NCI-H146 treated with DMSO at 0.1 percent for 48 hours (cell line): ENCODE results near the gene KCNJ18.
"Not testable (repeated sequence)": the region's sequence is repeated elsewhere in the genome, so short reads cannot be mapped to it uniquely, and the experiment has no call there.

Experiments
- DNase-seq: peaks from one replicate; lab custom pipeline; 2025; ENCODE audit not compliant: unreplicated experiment; lab: John Stamatoyannopoulos, UW

The KCNJ18 gene

GRCh38 chr17:21683897-21684296 is 8.4 kb upstream of the KCNJ18 start:
- not testable (repeated sequence) for DNase-seq

GRCh38 chr17:21684384-21684783 is 7.9 kb upstream of the KCNJ18 start:
- DNase-seq = not testable (repeated sequence)

- DNase-seq = not testable (repeated sequence)
Measured at GRCh38 chr17:21685061-21685795, 7.1 kb upstream of the KCNJ18 start.

GRCh38 chr17:21686165-21687015 is 5.9 kb upstream of the KCNJ18 start:
- no peak for DNase-seq

DNA sequence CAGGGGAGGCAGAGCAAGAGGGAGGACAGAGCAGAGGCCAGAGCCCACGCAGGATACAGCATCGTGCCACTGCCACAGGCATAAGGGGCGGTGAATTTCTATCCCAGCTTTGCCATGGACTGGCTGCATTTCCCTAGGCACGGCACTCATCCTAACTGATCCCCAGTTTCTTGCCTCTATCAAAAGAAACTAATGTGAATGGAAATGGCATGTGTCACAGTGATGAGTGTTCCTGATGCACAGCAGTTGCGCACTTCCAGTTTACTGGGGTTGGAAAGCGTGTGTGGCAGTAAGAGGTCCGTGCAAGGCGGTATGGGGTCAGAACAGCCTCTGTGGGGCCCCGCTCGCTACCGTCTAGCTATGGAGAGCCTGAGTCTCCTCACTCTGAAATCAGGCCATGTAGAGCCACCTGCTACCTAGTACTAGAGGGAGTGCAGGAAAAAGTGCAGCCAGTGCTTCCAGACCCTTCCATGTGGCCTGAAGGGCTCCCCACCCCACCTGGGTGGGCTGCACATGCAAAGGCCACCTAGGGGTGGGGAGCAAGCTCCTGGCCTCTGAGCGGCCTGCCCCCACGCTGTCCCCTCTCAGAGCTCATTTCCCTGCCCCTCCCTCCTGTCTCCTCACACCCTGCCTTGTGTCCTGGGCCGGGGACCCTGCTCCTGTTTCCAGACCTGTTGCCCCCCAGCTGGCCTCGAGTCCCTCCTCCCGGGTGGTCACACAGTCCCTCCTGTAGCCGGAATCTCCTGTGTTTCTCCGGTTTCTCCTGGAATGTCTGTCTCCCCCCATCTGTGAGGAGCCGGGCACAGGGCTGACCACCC is 5.0 kb upstream of the KCNJ18 start:
- DNase-seq = no peak

- DNase-seq = no peak
Measured at GRCh38 chr17:21688293-21688949, 3.9 kb upstream of the KCNJ18 start.

DNA sequence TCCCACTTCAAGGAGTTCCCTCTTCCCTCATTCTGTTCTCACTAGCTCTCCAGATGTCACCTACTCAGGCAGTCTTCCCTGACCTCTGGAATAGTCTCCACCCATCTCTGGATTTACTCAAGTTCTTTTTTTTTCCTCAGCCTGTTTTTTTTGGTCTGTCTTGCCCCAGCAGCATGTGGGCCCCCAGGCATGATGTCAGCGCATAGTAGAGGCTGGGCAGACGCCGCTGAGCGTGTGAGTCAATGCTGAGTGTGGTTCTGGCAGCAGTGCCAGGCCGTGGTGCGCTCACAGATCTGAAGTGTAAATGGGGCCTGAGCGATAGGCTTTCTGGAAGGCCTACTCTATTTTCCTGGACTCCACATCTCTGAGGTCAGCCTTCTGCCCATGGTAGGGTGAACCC is 2.7 kb upstream of the KCNJ18 start:
- DNase-seq = no peak

- not testable (repeated sequence) for DNase-seq
Measured at GRCh38 chr17:21690811-21691210, 1.5 kb upstream of the KCNJ18 start.

DNA sequence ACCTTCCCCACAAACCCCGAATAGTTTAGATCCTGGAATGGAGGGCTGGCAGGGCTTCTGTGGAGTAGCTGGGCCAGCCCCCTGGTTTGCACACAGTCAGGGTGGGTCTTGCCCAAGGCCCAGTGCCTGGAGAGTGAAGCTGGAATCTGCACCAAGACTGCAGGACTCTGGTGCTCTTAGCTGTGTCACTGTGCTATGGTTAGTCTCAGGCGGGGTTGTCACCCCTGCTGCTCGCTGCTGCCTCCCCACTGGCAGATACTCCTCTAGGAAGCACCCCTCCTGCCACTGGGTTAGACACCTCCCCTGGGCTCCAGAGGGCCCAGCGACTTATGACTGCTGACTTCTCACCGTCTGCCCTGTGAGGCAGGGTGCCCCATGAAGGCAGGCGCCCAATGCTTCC is 842 bp upstream of the KCNJ18 start:
- not testable (repeated sequence) for DNase-seq

DNA sequence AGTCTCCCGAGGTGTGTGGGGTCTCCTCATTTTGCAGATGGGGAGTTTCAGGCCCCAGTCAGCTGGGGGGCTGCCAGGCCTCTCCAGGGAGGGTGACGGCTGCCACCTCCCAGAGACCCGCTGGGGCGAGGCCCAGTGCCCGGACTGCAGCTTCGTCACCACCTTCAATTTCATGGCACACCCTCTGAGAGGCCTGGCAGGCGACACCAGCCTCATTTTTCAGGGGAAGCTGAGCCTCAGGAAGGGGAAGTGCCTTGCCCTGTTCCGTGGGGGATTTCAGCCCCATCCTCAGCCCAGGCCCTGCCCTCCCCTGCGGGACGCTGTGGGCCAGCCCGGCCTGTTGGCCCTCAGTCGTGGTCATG is 362 bp downstream of the KCNJ18 start:
- not testable (repeated sequence) for DNase-seq

DNA sequence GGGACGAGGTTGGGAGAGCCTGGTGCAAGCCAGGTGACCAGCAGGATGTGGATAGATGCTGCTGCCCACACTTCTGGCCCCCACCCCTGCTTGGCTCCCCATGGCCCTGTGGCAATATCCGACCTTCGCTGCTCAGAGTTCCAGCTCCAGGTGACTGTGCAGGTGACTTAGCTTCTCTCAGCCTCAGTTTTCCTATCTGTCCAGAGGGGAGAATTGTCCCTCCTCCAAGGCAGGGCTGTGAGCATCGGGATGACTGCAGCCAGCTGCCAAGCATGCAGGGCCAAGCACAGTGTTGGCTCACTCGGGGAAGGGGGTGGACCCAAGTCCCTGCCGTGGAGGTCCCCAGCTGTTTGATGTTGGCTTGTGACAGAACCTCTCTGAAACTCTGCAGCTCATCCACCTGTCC is 1.1 kb downstream of the KCNJ18 start:
- not testable (repeated sequence) for DNase-seq

DNA sequence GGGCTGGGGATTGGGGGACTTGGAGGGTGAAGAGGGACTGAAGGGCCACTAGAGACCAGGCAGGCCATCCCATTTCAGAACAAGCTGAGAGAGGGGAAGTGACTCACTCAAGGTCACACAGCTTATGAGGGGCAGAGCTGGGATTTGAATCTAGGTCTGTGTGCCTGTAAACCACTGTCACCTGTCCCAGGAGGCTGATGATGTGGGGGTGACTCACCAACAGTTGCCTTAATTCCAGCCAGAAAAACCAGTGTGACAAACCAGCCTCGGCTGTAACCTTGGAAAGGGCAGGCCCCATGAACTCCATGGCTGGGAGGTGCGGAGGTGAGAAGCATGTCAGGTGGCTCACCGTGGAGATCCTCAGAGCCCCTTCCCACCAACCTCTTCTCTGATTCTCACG is 1.6 kb downstream of the KCNJ18 start:
- not testable (repeated sequence) for DNase-seq

- DNase-seq = not testable (repeated sequence)
Measured at GRCh38 chr17:21696227-21696626, 3.9 kb downstream of the KCNJ18 start.

DNA sequence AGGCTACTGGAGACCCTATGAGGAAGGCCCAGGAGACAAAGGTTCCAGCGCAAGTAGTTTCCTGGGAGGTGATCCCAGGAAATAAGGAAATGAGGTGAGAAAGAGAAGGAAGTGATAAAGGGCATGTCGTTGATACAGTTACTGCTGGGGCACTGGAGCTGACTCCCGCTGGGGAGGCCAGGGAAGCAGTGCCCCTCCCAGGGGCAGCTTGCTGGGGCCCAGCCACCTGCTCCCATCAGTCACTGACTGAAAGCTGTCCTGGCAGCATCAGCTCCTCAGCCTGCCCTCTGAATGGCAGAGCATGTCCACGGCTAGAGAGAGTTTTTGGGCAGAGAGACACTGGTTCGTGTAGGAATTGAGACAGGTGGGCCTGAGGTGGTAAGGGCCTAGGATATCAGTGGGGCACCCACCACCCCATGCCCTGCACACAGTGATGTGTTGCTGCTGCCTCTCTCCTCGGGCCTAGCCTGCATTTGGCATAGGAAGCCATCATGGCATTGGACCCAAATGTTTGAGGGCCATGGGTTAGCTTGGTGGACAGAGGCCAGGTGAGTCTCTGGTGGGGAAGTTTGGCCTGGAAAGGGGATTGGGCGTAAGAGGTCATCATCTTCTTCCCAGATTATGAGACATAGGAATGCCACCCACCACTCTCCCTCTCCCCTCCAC is 4.7 kb downstream of the KCNJ18 start:
- not testable (repeated sequence) for DNase-seq

GRCh38 chr17:21697508-21697860 is 5.2 kb downstream of the KCNJ18 start:
- DNase-seq = not testable (repeated sequence)

GRCh38 chr17:21698437-21699075 is 6.2 kb downstream of the KCNJ18 start:
- DNase-seq = not testable (repeated sequence)

- not testable (repeated sequence) for DNase-seq
Measured at GRCh38 chr17:21699124-21699523, 6.8 kb downstream of the KCNJ18 start.

- DNase-seq = not testable (repeated sequence)
Measured at GRCh38 chr17:21699573-21700236, 7.4 kb downstream of the KCNJ18 start.

- not testable (repeated sequence) for DNase-seq
Measured at GRCh38 chr17:21701090-21701489, 8.8 kb downstream of the KCNJ18 start.
